Fibroblast of lung (primary cell): ENCODE measurements around the gene PCDH9. TPM values are rescaled to one million over a fixed set of nuclear protein-coding genes. Genes with fewer than 3 reads are reported as not detected.
"Not testable (repeated sequence)": the region's sequence is repeated elsewhere in the genome, so short reads cannot be mapped to it uniquely, and the experiment has no call there.

Experiments used
- DNase-seq, 2 donors: peaks; one replicate each; pipeline versions ENCODE4 v3.0.0 to v3.0.0-alpha.2; 2010; ENCODE audit warnings: low read depth in 2 of 2
- H2AFZ ChIP-seq: 2 replicates; pipeline ENCODE4 v1.5.1; 2012; ENCODE audit warnings: low read length, control low read depth, inconsistent platforms
- H3K27ac ChIP-seq: 2 replicates; pipeline ENCODE4 v1.5.1; 2011; ENCODE audit warnings: low read length, control low read depth; ENCODE audit not compliant: insufficient read depth
- H3K27me3 ChIP-seq: 2 replicates; pipeline ENCODE4 v1.5.1; 2011; ENCODE audit warnings: mild to moderate bottlenecking, low read length; ENCODE audit not compliant: control insufficient read depth, insufficient read depth
- H3K36me3 ChIP-seq: 2 replicates; pipeline ENCODE4 v1.5.1; 2011; ENCODE audit warnings: low read length; ENCODE audit not compliant: control insufficient read depth, insufficient read depth
- H3K4me1 ChIP-seq: 2 replicates; pipeline ENCODE4 v1.5.1; 2011; ENCODE audit warnings: low read length; ENCODE audit not compliant: control insufficient read depth, insufficient read depth; ENCODE audit errors: extremely low read depth
- H3K4me2 ChIP-seq: 2 replicates; pipeline ENCODE4 v1.5.1; 2011; ENCODE audit warnings: low read length, control low read depth; ENCODE audit not compliant: insufficient read depth; ENCODE audit errors: extremely low read depth
- H3K4me3 ChIP-seq, 4 experiments: fragments of 200-600 bp in 1 of 4; sonication (generic) in 1 of 4; replicated peaks in 1 of 4; 2 replicates each; pipeline ENCODE4 v1.5.1; 2011 to 2016; ENCODE audit warnings: low read length in 4 of 4, low read depth in 3 of 4, mild to moderate bottlenecking in 3 of 4, control low read depth in 2 of 4, inconsistent platforms in 1 of 4, mixed read lengths in 1 of 4; ENCODE audit not compliant: insufficient read depth in 1 of 4; ENCODE audit errors: control extremely low read depth in 1 of 4
- H3K79me2 ChIP-seq: 2 replicates; pipeline ENCODE4 v1.5.1; 2012; ENCODE audit warnings: mild to moderate bottlenecking, low read length, inconsistent platforms; ENCODE audit not compliant: control insufficient read depth, insufficient read depth
- H3K9ac ChIP-seq: 2 replicates; pipeline ENCODE4 v1.5.1; 2011; ENCODE audit warnings: mild to moderate bottlenecking, low read length, control low read depth; ENCODE audit not compliant: insufficient read depth
- H3K9me3 ChIP-seq: 2 replicates; pipeline ENCODE4 v1.5.1; 2012; ENCODE audit warnings: low read depth, low read length; ENCODE audit not compliant: control insufficient read depth, insufficient read depth
- H4K20me1 ChIP-seq: 2 replicates; pipeline ENCODE4 v1.5.1; 2011; ENCODE audit warnings: low read length; ENCODE audit not compliant: control insufficient read depth, insufficient read depth; ENCODE audit errors: extremely low read depth
- CTCF ChIP-seq, 2 donors: IDR thresholded peaks in 1 of 2; conservative IDR thresholded peaks in 1 of 2; 1 replicate in 1 of 2; 2 replicates in 1 of 2; pipeline ENCODE4 v1.5.1; 2011 to 2012; ENCODE audit warnings: low read length in 2 of 2, control low read depth in 1 of 2, inconsistent platforms in 1 of 2, low read depth in 1 of 2, mild to moderate bottlenecking in 1 of 2
- EZH2 ChIP-seq: IDR thresholded peaks from 2 replicates; pipeline ENCODE4 v1.5.1; 2012; ENCODE audit warnings: low read length, control low read depth, mild to moderate bottlenecking; ENCODE audit errors: missing control alignments
- polyA plus RNA-seq, 2 donors: library from polyadenylated mRNA; depleted of rRNA in 1 of 2; stranded (reverse) in 1 of 2; unstranded in 1 of 2; fragments of >200 nt; gene quantifications; 2 replicates each; pipeline ENCODE4 v1.2.1, GENCODE V29; 2011 to 2012; ENCODE audit warnings: missing spikeins in 1 of 2
- total RNA-seq: library from RNA; depleted of rRNA; stranded (reverse); fragments of >200 nt; gene quantifications from 2 replicates; pipeline ENCODE4 v1.2.1, GENCODE V29; 2014

Gene PCDH9
- total and polyA plus RNA-seq, 2 donors (not counting 1 experiment from before 2014, with no cell fraction given): 0.50 to 0.67 TPM

- peak in 1 of 2 donors; percentile 4 for DNase-seq
- Histone ChIP-seq H3K4me2 (no peak overlapping the region), H3K79me2 (no peaks in the 10 kb centered on the region), H2AFZ (no peak overlapping the region), H3K4me1 (no peaks in the 10 kb centered on the region), H3K27me3 (no peaks in the 10 kb centered on the region), H3K9me3 (no peaks in the 10 kb centered on the region), H3K27ac (no peak overlapping the region), H3K36me3 (no peaks in the 10 kb centered on the region), H4K20me1 (no peaks in the 10 kb centered on the region), H3K9ac (no peak overlapping the region), H3K4me3 (no peak overlapping the region)
- TF ChIP-seq CTCF (conservative IDR thresholded peaks at IDR 0.05 in 1 of 2, IDR thresholded peaks at IDR 0.05 in 1 of 2; ENCODE audit: low read depth in 1 of 2, low read length in 2 of 2) (no peak), EZH2 (no peak)
Measured at GRCh38 chr13:66886264-66886663, 343.9 kb downstream of the PCDH9 start.

DNA sequence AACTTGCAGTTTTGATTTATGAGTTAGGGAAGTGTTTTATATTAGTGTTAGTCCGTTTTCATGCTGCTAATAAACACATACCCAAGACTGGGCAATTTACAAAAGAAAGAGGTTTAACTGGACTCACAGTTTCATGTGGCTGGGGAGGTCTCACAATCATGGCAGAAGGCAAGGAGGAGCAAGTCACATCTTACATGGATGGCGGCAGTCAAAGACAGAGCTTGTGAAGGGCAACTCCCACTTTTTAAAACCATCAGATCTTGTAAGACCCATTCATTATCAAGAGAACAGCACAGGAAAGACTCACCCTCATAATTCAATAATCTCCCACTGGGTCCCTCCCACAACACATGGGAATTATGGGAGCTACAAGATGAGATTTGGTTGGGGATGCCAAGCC lies 349.0 kb downstream of the PCDH9 start:
- not testable (repeated sequence) for H3K9me3 ChIP-seq, H3K36me3 ChIP-seq, H3K4me2 ChIP-seq, DNase-seq, H3K4me1 ChIP-seq, H2AFZ ChIP-seq, H3K27me3 ChIP-seq, H3K79me2 ChIP-seq, H3K27ac ChIP-seq, H3K4me3 ChIP-seq, H3K9ac ChIP-seq, H4K20me1 ChIP-seq

- no peaks in the 10 kb centered on the region for H3K79me2 ChIP-seq
- no peak overlapping the region for H3K4me2 ChIP-seq
- H2AFZ ChIP-seq: no peak overlapping the region
- H3K36me3 ChIP-seq: no peaks in the 10 kb centered on the region
- no peak for TF ChIP-seq CTCF (conservative IDR thresholded peaks at IDR 0.05 in 1 of 2, IDR thresholded peaks at IDR 0.05 in 1 of 2; ENCODE audit: low read depth in 1 of 2, low read length in 2 of 2)
- no peak for TF ChIP-seq EZH2
- no peaks in the 10 kb centered on the region for H3K4me1 ChIP-seq
- no peak for DNase-seq
- no peaks in the 10 kb centered on the region for H3K9me3 ChIP-seq
- no peaks in the 10 kb centered on the region for H3K27me3 ChIP-seq
- no peak overlapping the region for H3K27ac ChIP-seq
- H4K20me1 ChIP-seq: no peaks in the 10 kb centered on the region
- no peak overlapping the region for H3K4me3 ChIP-seq
- no peak overlapping the region for H3K9ac ChIP-seq
Measured at GRCh38 chr13:66879988-66880387, 350.1 kb downstream of the PCDH9 start.
